Gastroesophageal sphincter (tissue), 4 donors: ENCODE measurements around the gene STARD3NL. TPM values are rescaled to one million over a fixed set of nuclear protein-coding genes. Genes with fewer than 3 reads are reported as not detected.

ENCODE experiments used
- ATAC-seq: fragments of 150-250 bp; one replicate; pipeline ENCODE4 v1.9.1; 2016; ENCODE audit warnings: mild to moderate bottlenecking, moderate library complexity
- H3K27ac ChIP-seq, 4 donors: fragments of 200-600 bp; sonication (generic) in 3 of 4; 1 replicate in 3 of 4; 2 replicates in 1 of 4; pipeline ENCODE4 v1.5.1; 2016 to 2019
- H3K27me3 ChIP-seq: fragments of 200-600 bp; sonication (generic); one replicate; pipeline ENCODE4 v1.5.1; 2019
- H3K36me3 ChIP-seq, 2 donors: fragments of 200-600 bp; sonication (generic); one replicate each; pipeline ENCODE4 v1.5.1; 2019; ENCODE audit warnings: control low read depth in 1 of 2
- H3K4me1 ChIP-seq, 3 donors: fragments of 200-600 bp; sonication (generic); 1 replicate in 2 of 3; 2 replicates in 1 of 3; pipeline ENCODE4 v1.5.1; 2016 to 2019; ENCODE audit warnings: control low read depth in 2 of 3
- H3K4me3 ChIP-seq, 2 donors: fragments of 200-600 bp; sonication (generic); one replicate each; pipeline ENCODE4 v1.5.1; 2019; ENCODE audit warnings: mild to moderate bottlenecking in 1 of 2, moderate library complexity in 1 of 2
- H3K9me3 ChIP-seq, 3 donors: fragments of 200-600 bp; sonication (generic); one replicate each; pipeline ENCODE4 v1.5.1; 2017 to 2019; ENCODE audit warnings: control low read depth in 2 of 3
- EP300 ChIP-seq: sonication (generic); formaldehyde crosslinking; IDR thresholded peaks from one replicate; pipeline ENCODE4 v1.6.1; 2017; ENCODE audit warnings: antibody characterized with exemption, mild to moderate bottlenecking
- POLR2A ChIP-seq, 2 donors: fragments of 450-650 bp; IDR thresholded peaks; one replicate each; pipeline ENCODE4 v1.6.1; 2017; ENCODE audit warnings: antibody characterized with exemption in 2 of 2, mild to moderate bottlenecking in 2 of 2, moderate library complexity in 1 of 2
- POLR2AphosphoS5 ChIP-seq: sonication (generic); formaldehyde crosslinking; IDR thresholded peaks from one replicate; pipeline ENCODE4 v1.6.1; 2017; ENCODE audit warnings: antibody characterized with exemption
- WGBS, 2 donors: methylation state at CpG; one replicate each; pipeline ENCODE4 v1.1.5; 2018; ENCODE audit warnings: low coverage in 1 of 2; 5-methylcytosine and 5-hydroxymethylcytosine counted together
- total RNA-seq, 4 donors: library from RNA; depleted of rRNA; stranded (reverse); fragments of >200 nt; gene quantifications; one replicate each; pipeline ENCODE4 v1.1.0, GENCODE V29; 2016
- TF ChIP-seq, protein P1 (sequence below), 4 experiments: fragments of 200-600 bp in 2 of 4; fragments of 450-650 bp in 2 of 4; sonication (generic) in 1 of 4; IDR thresholded peaks; one replicate each; pipeline ENCODE4 v1.5.1; 2017 to 2019; ENCODE audit warnings: antibody characterized with exemption in 4 of 4, mild to moderate bottlenecking in 2 of 4, moderate library complexity in 2 of 4

STARD3NL gene
- total RNA-seq, 4 donors from 2014 or later, result 33.7 to 58.9 (median 37.8) TPM

- TF ChIP-seq POLR2A (IDR thresholded peaks at IDR 0.05), result no peak
- no peak for TF ChIP-seq EP300
- TF ChIP-seq POLR2AphosphoS5, result no peak
- TF ChIP-seq, protein P1, sequence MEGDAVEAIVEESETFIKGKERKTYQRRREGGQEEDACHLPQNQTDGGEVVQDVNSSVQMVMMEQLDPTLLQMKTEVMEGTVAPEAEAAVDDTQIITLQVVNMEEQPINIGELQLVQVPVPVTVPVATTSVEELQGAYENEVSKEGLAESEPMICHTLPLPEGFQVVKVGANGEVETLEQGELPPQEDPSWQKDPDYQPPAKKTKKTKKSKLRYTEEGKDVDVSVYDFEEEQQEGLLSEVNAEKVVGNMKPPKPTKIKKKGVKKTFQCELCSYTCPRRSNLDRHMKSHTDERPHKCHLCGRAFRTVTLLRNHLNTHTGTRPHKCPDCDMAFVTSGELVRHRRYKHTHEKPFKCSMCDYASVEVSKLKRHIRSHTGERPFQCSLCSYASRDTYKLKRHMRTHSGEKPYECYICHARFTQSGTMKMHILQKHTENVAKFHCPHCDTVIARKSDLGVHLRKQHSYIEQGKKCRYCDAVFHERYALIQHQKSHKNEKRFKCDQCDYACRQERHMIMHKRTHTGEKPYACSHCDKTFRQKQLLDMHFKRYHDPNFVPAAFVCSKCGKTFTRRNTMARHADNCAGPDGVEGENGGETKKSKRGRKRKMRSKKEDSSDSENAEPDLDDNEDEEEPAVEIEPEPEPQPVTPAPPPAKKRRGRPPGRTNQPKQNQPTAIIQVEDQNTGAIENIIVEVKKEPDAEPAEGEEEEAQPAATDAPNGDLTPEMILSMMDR (IDR thresholded peaks at IDR 0.05), result no peak
- Histone ChIP-seq H3K27me3 (no peaks in the 10 kb centered on the region), H3K36me3 (no peaks in the 10 kb centered on the region), H3K9me3 (no peaks in the 10 kb centered on the region), H3K27ac (no peak overlapping the region), H3K4me1 (no peaks in the 10 kb centered on the region), H3K4me3 (no peak overlapping the region)
- ATAC-seq, result no peak
- WGBS, 2 donors, result 45 to 54% methylated on average over 3 to 5 of the region's 5 CpGs
Measured at GRCh38 chr7:38160003-38160571, 18.0 kb upstream of the STARD3NL start.

GRCh38 chr7:38162036-38162435, 16.0 kb upstream of the STARD3NL start:
- ATAC-seq, result no peak
- Histone ChIP-seq H3K27me3 (no peaks in the 10 kb centered on the region), H3K36me3 (no peaks in the 10 kb centered on the region), H3K4me1 (no peaks in the 10 kb centered on the region), H3K27ac (no peak overlapping the region), H3K9me3 (no peaks in the 10 kb centered on the region), H3K4me3 (no peak overlapping the region)
- TF ChIP-seq, protein P1 (IDR thresholded peaks at IDR 0.05), result no peak
- TF ChIP-seq POLR2AphosphoS5, result no peak
- no peak for TF ChIP-seq POLR2A (IDR thresholded peaks at IDR 0.05)
- TF ChIP-seq EP300, result no peak
- WGBS, 2 donors, result 50 to 63% methylated on average over 1 of the region's 1 CpG

DNA sequence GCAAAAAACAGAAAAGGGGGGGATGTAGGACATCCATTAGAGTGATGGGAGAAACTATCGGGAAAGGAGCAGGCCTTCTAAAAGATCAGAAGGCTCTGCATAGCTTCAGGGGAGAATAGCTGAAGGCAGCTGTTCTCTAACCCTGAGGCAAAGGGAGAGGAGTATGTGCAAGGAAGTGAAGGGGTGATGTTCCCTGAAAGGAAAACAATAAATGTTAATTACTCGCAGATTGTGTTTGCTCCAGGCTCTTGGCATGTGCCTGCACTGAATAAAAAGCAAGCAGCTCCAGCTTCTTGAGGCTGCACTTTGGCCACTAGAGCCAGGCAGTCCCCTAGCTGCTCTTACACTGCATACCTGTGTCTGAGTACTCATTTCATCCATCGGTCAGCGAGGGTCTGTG, 14.4 kb upstream of the STARD3NL start:
- Histone ChIP-seq H3K27me3 (no peaks in the 10 kb centered on the region), H3K27ac (no peak overlapping the region), H3K9me3 (no peaks in the 10 kb centered on the region), H3K4me1 (no peaks in the 10 kb centered on the region), H3K36me3 (no peaks in the 10 kb centered on the region), H3K4me3 (no peak overlapping the region)
- ATAC-seq, result no peak
- 67 to 82% methylated on average over 1 to 4 of the region's 4 CpGs for WGBS, 2 donors
- TF ChIP-seq, protein P1 (IDR thresholded peaks at IDR 0.05), result no peak
- TF ChIP-seq POLR2A (IDR thresholded peaks at IDR 0.05), result no peak
- no peak for TF ChIP-seq POLR2AphosphoS5
- no peak for TF ChIP-seq EP300

DNA sequence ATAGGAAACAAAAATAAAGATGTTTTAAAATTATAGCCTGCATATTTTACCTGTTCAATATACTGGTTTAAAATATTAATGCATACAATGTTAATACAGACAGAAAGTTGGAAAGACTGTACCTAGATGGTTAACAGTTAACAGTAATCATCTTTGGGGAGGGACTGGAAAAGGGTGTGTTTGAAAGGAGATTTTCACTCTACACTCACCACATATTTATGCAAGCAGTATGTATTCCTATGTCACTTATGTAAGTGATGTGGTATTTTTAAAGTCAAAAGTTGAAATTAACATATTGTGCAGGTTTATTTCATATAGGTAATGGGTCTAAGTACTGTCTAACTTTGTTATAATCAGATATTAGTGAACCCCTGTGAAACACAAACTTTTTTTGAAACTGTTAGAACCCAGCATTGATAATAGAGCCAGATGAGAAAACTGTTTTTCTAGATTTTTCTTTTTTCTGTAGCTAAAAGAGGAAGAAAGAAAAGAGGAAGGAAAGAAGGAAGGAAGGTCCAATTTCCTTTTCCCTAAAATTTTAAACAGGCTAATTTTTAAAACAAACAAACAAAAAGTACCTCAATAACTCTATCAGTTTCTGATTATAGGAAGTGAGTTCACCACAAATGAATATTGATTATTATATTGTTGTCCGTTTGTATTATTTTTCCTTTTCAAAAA, 9.0 kb upstream of the STARD3NL start:
- no peak overlapping the region for H3K4me3 ChIP-seq
- no peak for TF ChIP-seq POLR2AphosphoS5
- no peak for TF ChIP-seq POLR2A (IDR thresholded peaks at IDR 0.05)
- TF ChIP-seq, protein P1 (IDR thresholded peaks at IDR 0.05), result no peak
- no peak for TF ChIP-seq EP300
- no peak for ATAC-seq
- peaks cover 0 to 9% (median 0%) of the 10 kb centered on the region in 3 donors for H3K4me1 ChIP-seq
- H3K27me3 ChIP-seq, result no peaks in the 10 kb centered on the region
- WGBS, 2 donors, result 77 to 79% methylated on average over 1 of the region's 1 CpG
- H3K9me3 ChIP-seq, result no peaks in the 10 kb centered on the region
- no peak overlapping the region for H3K27ac ChIP-seq
- H3K36me3 ChIP-seq, result no peaks in the 10 kb centered on the region

- Histone ChIP-seq H3K4me3 (no peak overlapping the region), H3K9me3 (no peaks in the 10 kb centered on the region), H3K27ac (no peak overlapping the region), H3K36me3 (no peaks in the 10 kb centered on the region), H3K4me1 (peaks cover 0 to 9% (median 0%) of the 10 kb centered on the region in 3 donors), H3K27me3 (no peaks in the 10 kb centered on the region)
- ATAC-seq, result no peak
- 67% methylated on average over 1 of the region's 2 CpGs; no CpG with 5 or more reads in 1 of the 2 donors for WGBS, 2 donors
- TF ChIP-seq POLR2A (IDR thresholded peaks at IDR 0.05) (no peak), EP300 (no peak), POLR2AphosphoS5 (no peak)
- TF ChIP-seq, protein P1 (IDR thresholded peaks at IDR 0.05), result no peak
Measured at GRCh38 chr7:38169847-38170246, 8.2 kb upstream of the STARD3NL start.
